Measurements from ENCODE around the gene KLK8. TPM values are rescaled to one million over a fixed set of nuclear protein-coding genes. Genes with fewer than 3 reads are reported as not detected.
"Not testable (repeated sequence)": the region's sequence is repeated elsewhere in the genome, so short reads cannot be mapped to it uniquely, and the experiment has no call there.

KLK8 gene
- total and polyA plus RNA-seq, 5 experiments from 2014 or later: not detected

DNA sequence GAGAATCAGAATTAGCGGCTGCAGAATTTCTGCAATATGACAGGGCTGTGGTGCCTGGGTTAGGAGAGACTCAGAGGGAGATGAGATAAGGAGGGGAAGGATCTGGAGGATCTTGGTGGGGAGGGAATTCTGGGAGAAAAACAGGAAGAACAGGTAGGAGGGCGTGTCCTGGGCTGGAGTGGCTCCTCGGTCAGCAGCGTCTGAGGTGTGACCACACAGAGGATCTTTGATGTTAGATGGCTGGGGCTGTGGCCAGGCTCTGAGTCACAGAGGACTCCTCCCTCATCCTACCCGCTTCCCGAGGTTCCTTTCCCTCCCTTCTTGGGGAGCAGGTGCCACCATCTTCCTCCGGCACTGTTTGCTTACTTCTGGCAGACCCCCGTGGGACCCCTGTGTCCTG lies 25.6 kb downstream of the KLK8 start:
- Mint-ChIP-seq H3K36me3 (no peaks in the 10 kb centered on the region), H3K27ac (peak overlapping the region in 1 of 10 donors; percentile 88), H3K4me1 (peaks cover 0 to 1% (median 0%) of the 10 kb centered on the region in 4 donors), H3K27me3 (peaks cover 39 to 87% (median 61%) of the 10 kb centered on the region in 5 donors), H3K4me3 (no peak overlapping the region), H3K9me3 (no peaks in the 10 kb centered on the region)
- no peak for DNase-seq
- POLR2A ChIA-PET: no interaction called here
- no peak for ATAC-seq

- no peaks in the 10 kb centered on the region for H3K9me3 Mint-ChIP-seq
- no peak overlapping the region for H3K4me3 Mint-ChIP-seq
- peaks cover 0 to 2% (median 0%) of the 10 kb centered on the region in 3 donors for H3K36me3 Mint-ChIP-seq
- ATAC-seq (no peak), DNase-seq (no peak)
- H3K27ac Mint-ChIP-seq: no peak overlapping the region
- peaks cover 42 to 87% (median 62%) of the 10 kb centered on the region in 5 donors for H3K27me3 Mint-ChIP-seq
- POLR2A ChIA-PET: no interaction called here
- peaks cover 0 to 3% (median 0%) of the 10 kb centered on the region in 4 donors for H3K4me1 Mint-ChIP-seq
Measured at GRCh38 chr19:50974702-50975556, 26.5 kb downstream of the KLK8 start.

- Mint-ChIP-seq H3K4me1 (peaks cover 0 to 4% (median 0%) of the 10 kb centered on the region in 4 donors), H3K36me3 (peaks cover 0 to 6% (median 0%) of the 10 kb centered on the region in 3 donors), H3K27me3 (peaks cover 43 to 81% (median 55%) of the 10 kb centered on the region in 5 donors), H3K27ac (no peak overlapping the region), H3K4me3 (no peak overlapping the region), H3K9me3 (peaks cover 0 to 2% (median 0%) of the 10 kb centered on the region in 9 donors)
- POLR2A ChIA-PET: interaction anchor here (0.6 kb wide), 1 partner anchor 1631 kb away, joined by 6 read pairs; no protein-coding TSS in a partner anchor
- no peak for ATAC-seq
- no peak for DNase-seq
Measured at GRCh38 chr19:50972795-50973376, 28.5 kb downstream of the KLK8 start.

DNA sequence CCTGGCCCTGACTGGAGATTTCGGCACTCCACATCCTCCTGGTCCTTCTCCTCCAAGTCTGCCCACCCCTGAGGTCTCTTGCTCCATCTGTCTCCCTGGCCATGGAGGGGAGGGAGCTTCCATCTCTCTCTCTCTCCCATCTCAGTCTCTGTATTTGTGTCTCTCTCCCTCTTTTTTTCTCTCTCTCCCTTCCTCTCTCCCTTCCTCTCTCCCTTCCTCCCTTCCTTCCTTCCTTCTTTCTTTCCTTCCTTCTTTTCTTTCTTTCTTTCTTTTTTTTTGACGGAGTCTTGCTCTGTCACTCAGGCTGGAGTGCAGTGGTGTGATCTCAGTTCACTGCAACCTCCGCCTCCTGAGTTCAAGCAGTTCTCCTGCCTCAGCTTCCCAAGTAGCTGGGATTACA lies 31.6 kb downstream of the KLK8 start:
- H3K4me1 Mint-ChIP-seq, H3K4me3 Mint-ChIP-seq, ATAC-seq, H3K36me3 Mint-ChIP-seq, H3K9me3 Mint-ChIP-seq, DNase-seq, H3K27ac Mint-ChIP-seq, POLR2A ChIA-PET: not testable (repeated sequence)
- peaks cover 37 to 88% (median 51%) of the 10 kb centered on the region in 5 donors for H3K27me3 Mint-ChIP-seq

DNA sequence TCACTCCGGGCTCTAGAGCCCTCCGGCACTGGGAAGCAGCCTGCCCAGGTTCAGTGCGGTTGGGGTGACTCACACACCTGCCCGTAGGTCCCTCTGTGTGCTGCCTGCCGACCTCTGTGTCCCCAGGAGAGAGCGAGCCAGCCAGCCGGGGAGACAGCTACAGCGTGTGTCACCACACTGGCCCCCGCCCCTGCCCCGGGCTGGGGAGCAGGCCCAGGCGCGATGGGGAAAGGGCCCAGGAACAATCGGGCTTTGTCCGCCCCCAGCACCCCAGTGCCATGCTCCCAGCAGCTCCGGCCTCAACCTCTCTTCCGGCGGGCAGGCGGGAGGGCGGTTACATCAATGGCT lies 32.0 kb downstream of the KLK8 start, which contains the start of gene KLK6:
Gene KLK6 (minus strand): TSS at position 179 of the 348 bp plus-strand sequence. CDS start 1,487 bp downstream, outside the sequence.
- no peak for DNase-seq
- Mint-ChIP-seq H3K4me3 (no peak within 1 kb of the TSS), H3K27me3 (peaks cover 38 to 90% (median 54%) of the 10 kb centered on the region in 5 donors), H3K9me3 (peaks cover 0 to 5% (median 0%) of the 10 kb centered on the region in 9 donors), H3K27ac (no peak within 1 kb of the TSS), H3K36me3 (peaks cover 0 to 6% (median 0%) of the 10 kb centered on the region in 3 donors), H3K4me1 (peaks cover 0 to 4% (median 0%) of the 10 kb centered on the region in 4 donors)
- no peak for ATAC-seq
- POLR2A ChIA-PET: no interaction called here

DNA sequence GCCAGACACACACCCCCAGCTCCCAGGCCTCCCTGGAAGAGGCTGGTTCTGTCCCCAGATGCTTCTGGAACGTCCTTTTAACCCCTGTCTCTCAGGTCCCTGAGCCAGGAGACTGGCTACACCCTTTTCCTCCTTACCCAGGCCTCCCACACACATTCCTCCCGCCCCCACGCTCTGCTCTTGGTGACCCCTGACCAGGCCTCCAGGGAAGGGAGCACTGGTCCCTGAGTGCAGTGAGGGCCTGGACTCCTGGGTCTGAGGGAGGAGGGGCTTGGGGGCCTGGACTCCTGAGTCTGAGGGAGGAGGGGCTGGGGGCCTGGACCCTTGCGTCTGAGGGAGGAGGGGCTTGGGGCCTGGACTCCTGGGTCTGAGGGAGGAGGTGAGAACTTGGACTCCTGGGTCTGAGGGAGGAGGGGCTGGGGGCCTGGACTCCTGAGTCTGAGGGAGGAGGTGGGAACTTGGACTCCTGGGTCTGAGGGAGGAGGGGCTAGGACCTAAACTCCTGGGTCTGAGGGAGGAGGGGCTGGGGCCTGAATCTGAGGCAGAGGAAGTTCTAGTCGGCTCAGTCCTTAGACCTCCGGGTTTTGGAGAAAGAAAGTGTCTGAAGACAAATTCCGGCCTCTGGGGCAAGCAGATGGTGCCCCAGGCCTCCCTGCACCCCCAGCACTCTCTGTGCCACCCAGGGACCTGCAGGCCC lies 32.5 kb downstream of the KLK8 start:
- H3K27ac Mint-ChIP-seq: no peak overlapping the region
- DNase-seq: no peak
- H3K4me3 Mint-ChIP-seq: no peak overlapping the region
- ATAC-seq: no peak
- H3K27me3 Mint-ChIP-seq: peaks cover 38 to 91% (median 60%) of the 10 kb centered on the region in 5 donors
- peaks cover 0 to 4% (median 0%) of the 10 kb centered on the region in 4 donors for H3K4me1 Mint-ChIP-seq
- POLR2A ChIA-PET: no interaction called here
- peaks cover 0 to 7% (median 0%) of the 10 kb centered on the region in 9 donors for H3K9me3 Mint-ChIP-seq
- H3K36me3 Mint-ChIP-seq: peaks cover 0 to 6% (median 0%) of the 10 kb centered on the region in 3 donors

DNA sequence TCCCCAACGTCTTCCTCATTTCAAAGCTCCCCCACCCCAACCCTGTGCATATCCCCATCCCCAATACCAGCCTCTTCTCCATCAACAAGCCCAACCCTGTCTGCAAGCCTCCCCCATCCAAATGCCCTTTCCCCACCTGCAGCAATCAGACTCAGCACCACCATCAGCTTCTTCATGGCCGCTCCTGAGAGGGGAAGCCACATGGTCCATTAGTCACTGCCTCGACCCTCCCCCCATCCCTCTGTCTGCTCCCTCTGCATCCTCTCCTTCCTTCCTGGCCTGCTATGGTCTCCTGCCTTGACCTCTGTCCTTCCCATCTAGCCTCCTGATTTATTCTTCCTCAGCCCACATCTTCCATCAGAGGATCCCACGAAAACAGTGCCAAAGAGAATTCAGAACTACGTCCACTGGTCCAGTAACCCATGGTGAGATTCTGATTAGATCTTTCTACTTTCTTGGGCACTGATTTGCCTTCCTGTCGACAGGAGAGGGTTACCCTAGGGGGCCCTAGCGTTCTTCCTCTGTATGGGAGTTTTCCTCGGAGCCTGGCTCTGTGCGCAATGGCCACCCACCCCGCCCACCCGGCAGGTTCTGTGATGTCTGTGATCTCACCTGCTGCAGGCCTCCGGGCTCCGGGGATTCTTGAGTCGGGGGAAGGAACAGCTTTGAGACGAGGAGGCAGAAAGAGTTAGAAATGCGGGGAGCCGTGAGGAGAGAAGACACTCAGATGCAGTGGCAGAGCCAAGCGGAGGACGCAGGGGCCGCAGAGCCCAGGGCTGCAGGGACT lies 33.3 kb downstream of the KLK8 start:
- DNase-seq (no peak), ATAC-seq (no peak)
- H3K4me1 Mint-ChIP-seq: peaks cover 0 to 4% (median 0%) of the 10 kb centered on the region in 4 donors
- peaks cover 0 to 13% (median 2%) of the 10 kb centered on the region in 9 donors for H3K9me3 Mint-ChIP-seq
- no peak overlapping the region for H3K27ac Mint-ChIP-seq
- POLR2A ChIA-PET: no interaction called here
- H3K36me3 Mint-ChIP-seq: peaks cover 0 to 6% (median 0%) of the 10 kb centered on the region in 3 donors
- peaks cover 34 to 91% (median 64%) of the 10 kb centered on the region in 5 donors for H3K27me3 Mint-ChIP-seq
- no peak overlapping the region for H3K4me3 Mint-ChIP-seq

DNA sequence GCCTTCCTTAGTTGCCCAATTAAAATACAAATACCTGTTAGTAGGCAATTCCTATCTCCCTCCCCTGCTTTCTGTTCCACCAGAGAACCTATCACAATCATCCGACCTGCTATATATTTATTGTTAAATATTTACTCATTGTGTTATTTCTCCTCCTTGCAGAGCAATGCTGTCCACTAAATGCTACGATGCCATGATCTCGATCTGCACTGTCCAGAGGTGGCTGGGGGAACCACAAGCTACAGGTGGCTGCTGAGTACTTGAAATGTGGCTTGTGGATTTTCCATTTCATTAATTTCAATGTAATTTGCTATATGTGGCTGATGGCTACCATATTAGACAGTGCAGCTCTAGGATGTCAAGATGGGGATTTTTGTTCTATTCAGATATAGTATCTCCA lies 37.1 kb downstream of the KLK8 start:
- no peak overlapping the region for H3K4me3 Mint-ChIP-seq
- POLR2A ChIA-PET: no interaction called here
- ATAC-seq (no peak), DNase-seq (no peak)
- peaks cover 0 to 4% (median 2%) of the 10 kb centered on the region in 3 donors for H3K36me3 Mint-ChIP-seq
- H3K9me3 Mint-ChIP-seq: peaks cover 0 to 37% (median 15%) of the 10 kb centered on the region in 9 donors
- H3K27ac Mint-ChIP-seq: no peak overlapping the region
- H3K27me3 Mint-ChIP-seq: peaks cover 29 to 82% (median 62%) of the 10 kb centered on the region in 5 donors
- peaks cover 0 to 2% (median 0%) of the 10 kb centered on the region in 4 donors for H3K4me1 Mint-ChIP-seq

DNA sequence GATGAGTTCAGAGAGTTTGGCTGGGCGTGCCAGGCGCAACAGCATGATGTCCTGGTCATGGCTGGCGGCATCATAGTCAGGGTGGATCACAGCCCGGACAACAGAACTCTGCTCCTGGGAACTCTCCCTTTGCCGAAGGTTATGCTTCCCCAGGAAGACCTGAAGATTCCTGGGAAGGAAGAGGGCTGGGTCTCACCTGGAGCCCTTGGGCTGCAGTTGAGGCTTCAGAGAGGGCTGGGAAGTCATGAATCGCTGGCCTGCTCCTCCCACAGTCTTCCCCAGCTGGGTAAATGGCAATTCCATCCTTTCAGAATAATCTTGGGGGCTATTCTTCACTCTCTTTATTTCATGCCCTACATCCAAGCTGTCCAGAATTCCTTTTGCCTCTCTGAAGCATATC lies 38.0 kb downstream of the KLK8 start:
- H3K4me1 Mint-ChIP-seq: peaks cover 0 to 2% (median 0%) of the 10 kb centered on the region in 4 donors
- no peak overlapping the region for H3K4me3 Mint-ChIP-seq
- ATAC-seq (no peak), DNase-seq (no peak)
- peaks cover 2 to 5% (median 3%) of the 10 kb centered on the region in 3 donors for H3K36me3 Mint-ChIP-seq
- peaks cover 0 to 41% (median 16%) of the 10 kb centered on the region in 9 donors for H3K9me3 Mint-ChIP-seq
- peaks cover 33 to 88% (median 66%) of the 10 kb centered on the region in 5 donors for H3K27me3 Mint-ChIP-seq
- POLR2A ChIA-PET: no interaction called here
- peak overlapping the region in 1 of 10 donors; percentile 71 for H3K27ac Mint-ChIP-seq

- ATAC-seq (no peak), DNase-seq (no peak)
- H3K4me1 Mint-ChIP-seq: peaks cover 0 to 2% (median 0%) of the 10 kb centered on the region in 4 donors
- H3K27me3 Mint-ChIP-seq: peaks cover 34 to 88% (median 70%) of the 10 kb centered on the region in 5 donors
- peaks cover 2 to 6% (median 5%) of the 10 kb centered on the region in 3 donors for H3K36me3 Mint-ChIP-seq
- H3K4me3 Mint-ChIP-seq: no peak overlapping the region
- peaks cover 0 to 41% (median 16%) of the 10 kb centered on the region in 9 donors for H3K9me3 Mint-ChIP-seq
- POLR2A ChIA-PET: no interaction called here
- no peak overlapping the region for H3K27ac Mint-ChIP-seq
Measured at GRCh38 chr19:50962245-50962644, 39.2 kb downstream of the KLK8 start.

DNA sequence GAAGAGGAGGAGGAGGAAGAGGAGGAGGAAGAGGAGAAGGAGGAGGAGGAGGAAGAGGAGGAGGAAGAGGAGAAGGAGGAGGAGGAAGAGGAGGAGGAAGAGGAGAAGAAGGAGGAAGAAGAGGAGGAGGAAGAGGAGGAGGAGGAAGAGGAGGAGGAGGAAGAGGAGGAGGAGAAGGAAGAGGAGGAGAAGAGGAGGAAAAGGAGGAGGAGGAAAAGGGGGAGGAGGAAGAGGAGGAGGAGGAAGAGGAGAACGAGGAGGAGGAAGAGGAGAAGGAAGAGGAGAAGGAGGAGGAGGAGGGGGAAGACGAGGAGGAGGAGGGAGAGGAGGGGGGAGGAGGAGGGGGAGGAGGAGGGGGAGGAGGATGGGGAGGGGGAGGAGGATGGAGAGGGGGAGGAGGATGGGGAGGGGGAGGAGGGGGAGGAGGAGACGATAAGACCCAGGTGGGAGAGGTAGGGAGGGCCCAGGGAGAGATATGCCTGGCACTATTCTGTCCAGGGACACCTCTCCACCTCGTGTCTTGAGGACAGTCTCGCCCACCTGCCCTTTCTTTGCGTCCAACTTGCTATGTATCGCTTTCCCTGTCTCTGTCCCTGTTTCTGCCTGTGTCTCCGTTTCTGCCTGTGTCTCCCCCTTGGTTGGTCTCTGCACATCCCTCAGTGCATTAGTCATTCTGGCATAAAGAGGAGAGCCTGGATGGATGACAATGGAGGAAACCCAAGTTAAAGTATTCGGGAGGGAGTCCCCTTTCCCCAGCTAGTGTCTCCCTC lies 41.5 kb downstream of the KLK8 start:
- POLR2A ChIA-PET: no interaction called here
- Mint-ChIP-seq H3K4me3 (no peak overlapping the region), H3K27me3 (peaks cover 25 to 66% (median 56%) of the 10 kb centered on the region in 5 donors), H3K27ac (no peak overlapping the region), H3K36me3 (peaks cover 2 to 6% (median 5%) of the 10 kb centered on the region in 3 donors), H3K9me3 (peaks cover 0 to 41% (median 16%) of the 10 kb centered on the region in 9 donors), H3K4me1 (peaks cover 0 to 2% (median 0%) of the 10 kb centered on the region in 4 donors)
- DNase-seq (no peak), ATAC-seq (no peak)
